GM19468 (cell line): ENCODE measurements around the gene NMT2.

Experiments
- ATAC-seq: cut with Tn5 transposase; IDR thresholded peaks from one replicate; pipeline ENCODE4 v1.9.1; 2021; ENCODE audit warnings: mild to moderate bottlenecking, moderate library complexity, moderate number of reproducible peaks; ENCODE audit not compliant: unreplicated experiment; ENCODE audit errors: extremely low read depth

The NMT2 gene

GRCh38 chr10:15182540-15183207, 14.2 kb upstream of the NMT2 start:
- no peak for ATAC-seq

GRCh38 chr10:15181576-15182156, 13.2 kb upstream of the NMT2 start:
- no peak for ATAC-seq

GRCh38 chr10:15180736-15181135, 12.2 kb upstream of the NMT2 start:
- ATAC-seq, result no peak

GRCh38 chr10:15176269-15176668, 7.8 kb upstream of the NMT2 start:
- ATAC-seq, result no peak

GRCh38 chr10:15175587-15175986, 7.1 kb upstream of the NMT2 start:
- no peak for ATAC-seq

- no peak for ATAC-seq
These were observed 3.9 kb upstream of the NMT2 start for GRCh38 chr10:15172306-15172840.

GRCh38 chr10:15169555-15170401, 1.3 kb upstream of the NMT2 start:
- no peak for ATAC-seq

- ATAC-seq, result no peak
These were observed 477 bp upstream of the NMT2 start for GRCh38 chr10:15168786-15169554.

GRCh38 chr10:15167411-15168290, 842 bp downstream of the NMT2 start:
- ATAC-seq, result peak; percentile 11

- ATAC-seq, result no peak
These were observed 2.2 kb downstream of the NMT2 start for GRCh38 chr10:15166325-15166724.

GRCh38 chr10:15163253-15163828, 5.2 kb downstream of the NMT2 start:
- no peak for ATAC-seq

GRCh38 chr10:15158972-15159371, 9.5 kb downstream of the NMT2 start:
- no peak for ATAC-seq

- no peak for ATAC-seq
These were observed 10.0 kb downstream of the NMT2 start for GRCh38 chr10:15158448-15158847.

GRCh38 chr10:15155978-15156656, 12.4 kb downstream of the NMT2 start:
- ATAC-seq, result no peak

GRCh38 chr10:15152556-15152955, 15.9 kb downstream of the NMT2 start:
- ATAC-seq, result no peak

- no peak for ATAC-seq
These were observed 17.9 kb downstream of the NMT2 start for GRCh38 chr10:15150563-15150962.

GRCh38 chr10:15149042-15149771, 19.3 kb downstream of the NMT2 start:
- ATAC-seq, result no peak
